ENCODE results near the gene ESPN.
"Not testable (repeated sequence)": the region's sequence is repeated elsewhere in the genome, so short reads cannot be mapped to it uniquely, and the experiment has no call there.

ESPN gene

DNA sequence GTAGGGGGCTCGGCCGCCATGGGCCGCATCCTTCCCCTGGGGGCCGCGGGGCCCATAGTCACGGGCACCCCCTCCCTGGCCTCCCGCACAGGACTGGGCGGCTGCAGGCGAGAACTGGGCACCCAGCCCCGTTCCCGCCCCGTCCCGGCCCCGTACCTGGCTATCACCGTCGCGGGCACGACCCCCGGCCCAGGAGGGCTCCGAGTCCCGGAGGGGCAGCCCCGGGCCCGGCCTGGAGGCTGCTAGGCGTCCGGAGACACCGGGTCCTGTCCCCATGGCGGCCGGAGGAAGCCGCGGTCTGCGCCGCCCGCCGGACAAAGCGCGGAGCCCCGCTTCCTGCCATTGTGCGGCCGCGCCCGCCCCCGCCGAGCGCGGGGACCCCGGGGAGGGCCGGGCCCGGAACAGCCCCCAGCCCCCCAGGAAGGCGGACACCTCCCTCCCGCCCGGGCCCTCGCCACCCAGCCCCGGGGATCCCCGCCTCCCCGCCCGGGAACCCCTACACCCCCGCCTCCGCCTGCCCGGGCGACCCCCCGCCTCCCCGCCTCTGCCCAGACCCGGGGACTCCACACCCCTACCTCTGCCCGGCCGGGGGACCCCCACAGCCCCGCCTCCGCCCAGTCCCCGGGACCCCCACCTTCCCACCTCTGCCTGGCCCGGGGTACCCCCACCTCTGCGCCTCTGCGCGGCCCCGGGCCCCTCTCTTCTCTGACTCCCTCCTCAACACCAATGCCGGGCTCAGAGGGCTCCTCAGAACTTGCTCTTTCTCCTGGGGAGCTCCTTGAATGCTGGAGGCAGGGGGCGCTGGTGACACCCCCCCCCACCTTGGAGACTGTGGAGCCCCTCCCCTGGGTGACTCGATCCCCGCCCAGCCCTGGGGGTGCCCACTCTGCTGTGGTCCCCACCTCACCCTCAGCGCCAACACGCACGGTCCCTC, 60.9 kb downstream of the ESPN start:
- DNase-seq = no peak

DNA sequence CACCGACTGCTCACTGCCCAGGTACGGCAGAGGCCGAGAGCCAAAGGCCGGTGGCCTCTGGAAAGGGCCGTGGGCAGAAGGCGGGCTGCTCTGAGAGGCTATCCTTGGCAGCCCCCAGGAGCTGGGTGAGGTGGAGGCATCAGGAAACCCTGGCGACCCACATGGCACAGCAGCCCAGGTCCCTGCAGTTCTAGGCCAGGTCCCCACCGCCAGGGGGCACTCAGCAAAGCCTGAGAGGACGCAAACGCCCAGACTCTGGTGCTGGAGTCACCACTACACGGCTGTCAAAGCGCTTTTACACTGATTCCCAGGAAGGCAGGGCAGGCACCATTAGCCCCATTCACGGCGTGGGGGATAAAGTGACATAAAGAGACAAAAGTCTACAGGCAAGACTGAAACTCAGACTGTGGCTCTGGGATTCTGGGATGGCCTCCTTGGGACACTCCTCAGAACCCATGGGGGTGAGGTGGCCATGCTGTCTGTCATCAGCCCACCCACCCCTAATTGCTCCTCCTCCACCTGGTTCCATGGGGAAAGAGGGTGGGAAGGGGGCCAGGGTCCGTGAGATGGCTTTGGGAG, 61.9 kb downstream of the ESPN start:
- peak; percentile 89 for DNase-seq

DNA sequence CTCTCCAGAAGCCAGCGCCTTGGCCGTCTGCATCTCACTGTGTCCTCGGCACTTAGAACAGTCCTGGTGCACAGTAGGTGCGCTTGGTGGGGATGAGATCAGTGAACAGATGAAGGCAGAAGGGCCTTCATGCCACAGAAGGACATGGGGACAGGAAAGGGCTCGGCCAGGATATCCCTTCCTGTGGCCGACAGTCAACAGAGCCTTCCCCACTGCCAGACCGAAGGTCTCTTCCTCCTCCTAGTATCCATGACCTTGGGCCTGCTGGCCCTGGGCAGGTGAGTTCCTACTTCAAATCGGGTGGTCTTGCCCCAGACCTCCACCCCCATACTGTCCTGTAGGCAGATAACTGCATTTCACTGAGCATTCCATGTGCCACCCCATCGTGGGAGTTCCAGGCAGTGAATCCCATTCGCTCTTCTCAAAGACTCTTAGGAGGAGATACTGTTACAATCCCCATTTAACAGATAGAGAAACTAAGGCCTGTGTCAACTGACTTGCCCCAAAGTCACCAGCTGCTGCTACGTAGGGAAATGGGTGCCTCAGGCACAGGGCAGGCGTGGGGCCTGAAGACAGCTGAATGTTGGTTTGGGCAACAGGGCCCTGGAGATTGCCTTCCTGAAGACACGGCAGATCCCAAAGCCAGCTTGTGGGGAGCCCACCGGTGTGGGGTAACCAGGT, 63.4 kb downstream of the ESPN start:
- no peak for DNase-seq

DNA sequence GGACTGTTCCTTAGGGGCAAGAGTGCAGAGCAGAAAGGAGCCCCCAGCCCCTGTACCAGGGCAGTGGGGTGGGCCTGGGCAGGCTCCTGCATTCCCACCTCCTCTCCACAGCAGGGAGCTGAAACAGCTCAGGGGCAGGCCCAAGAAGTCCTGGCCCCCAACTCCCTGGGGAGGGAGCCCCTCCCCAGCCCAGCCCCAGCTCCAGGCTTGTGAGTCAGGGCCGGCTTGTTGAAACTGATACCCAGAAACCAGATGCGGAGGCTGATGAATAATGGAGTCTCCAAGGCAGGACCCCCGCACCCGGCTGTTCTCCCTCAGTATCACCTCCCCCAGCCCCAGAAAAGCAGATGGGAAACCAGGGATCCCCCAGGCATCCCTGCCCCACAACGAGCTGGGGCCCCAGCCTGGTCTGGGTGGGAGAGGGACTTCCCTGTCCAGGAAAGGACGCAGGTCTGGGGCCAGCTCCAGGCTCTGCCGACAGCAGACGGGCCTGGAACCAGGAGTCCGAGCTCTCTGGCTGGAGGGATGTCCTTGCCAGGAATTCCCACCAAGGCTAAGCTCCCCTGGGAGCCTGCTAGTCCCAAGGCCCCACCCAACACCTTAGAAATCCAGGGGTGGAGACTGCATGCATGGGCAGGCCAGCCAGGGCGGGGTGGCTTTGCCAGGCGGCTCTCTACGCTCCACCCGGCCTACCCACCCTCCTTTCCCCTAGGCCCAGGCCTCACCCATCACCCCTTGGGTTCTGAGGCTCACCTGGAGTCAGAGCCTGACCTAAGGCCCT, 64.2 kb downstream of the ESPN start:
- no peak for DNase-seq

DNA sequence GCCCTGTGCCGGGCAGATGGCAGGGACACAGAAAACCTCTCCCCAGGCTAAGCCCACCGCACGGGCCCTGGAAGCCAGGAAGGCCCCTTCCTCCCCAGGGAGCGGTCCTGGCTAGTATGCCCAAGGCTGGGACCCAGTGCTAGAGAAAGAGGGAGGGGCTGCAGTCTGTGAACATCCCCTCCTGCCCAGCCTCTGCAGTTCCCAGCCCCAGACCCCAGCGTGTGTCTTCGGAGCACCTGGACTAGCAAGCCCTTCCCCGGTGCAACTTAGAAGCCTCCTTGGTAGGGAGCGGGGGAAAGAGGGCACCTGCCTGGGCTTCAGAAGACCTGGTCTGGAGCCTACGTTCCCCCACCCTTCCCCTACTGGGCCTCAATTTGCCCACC, 64.8 kb downstream of the ESPN start:
- DNase-seq = no peak

DNA sequence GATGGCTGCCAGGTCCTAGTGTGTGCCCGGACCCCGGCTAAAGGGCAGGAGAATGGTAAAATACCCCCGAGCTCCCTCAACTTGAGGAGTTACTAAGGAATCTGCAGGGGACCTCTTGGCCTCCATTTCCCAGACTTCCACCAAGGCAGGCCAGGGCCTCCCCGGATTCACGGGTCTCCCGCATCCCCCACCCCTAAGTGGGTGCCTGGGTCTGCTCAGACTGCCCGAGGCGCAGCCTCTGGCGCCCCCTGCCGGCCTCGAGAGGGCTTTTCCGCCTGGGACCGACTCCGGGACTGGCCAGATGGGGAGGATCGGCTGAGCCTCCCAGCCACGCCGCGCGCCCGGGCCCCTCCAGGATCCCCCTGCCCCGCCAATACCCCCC, 65.2 kb downstream of the ESPN start:
- peak; percentile 82 for DNase-seq

DNA sequence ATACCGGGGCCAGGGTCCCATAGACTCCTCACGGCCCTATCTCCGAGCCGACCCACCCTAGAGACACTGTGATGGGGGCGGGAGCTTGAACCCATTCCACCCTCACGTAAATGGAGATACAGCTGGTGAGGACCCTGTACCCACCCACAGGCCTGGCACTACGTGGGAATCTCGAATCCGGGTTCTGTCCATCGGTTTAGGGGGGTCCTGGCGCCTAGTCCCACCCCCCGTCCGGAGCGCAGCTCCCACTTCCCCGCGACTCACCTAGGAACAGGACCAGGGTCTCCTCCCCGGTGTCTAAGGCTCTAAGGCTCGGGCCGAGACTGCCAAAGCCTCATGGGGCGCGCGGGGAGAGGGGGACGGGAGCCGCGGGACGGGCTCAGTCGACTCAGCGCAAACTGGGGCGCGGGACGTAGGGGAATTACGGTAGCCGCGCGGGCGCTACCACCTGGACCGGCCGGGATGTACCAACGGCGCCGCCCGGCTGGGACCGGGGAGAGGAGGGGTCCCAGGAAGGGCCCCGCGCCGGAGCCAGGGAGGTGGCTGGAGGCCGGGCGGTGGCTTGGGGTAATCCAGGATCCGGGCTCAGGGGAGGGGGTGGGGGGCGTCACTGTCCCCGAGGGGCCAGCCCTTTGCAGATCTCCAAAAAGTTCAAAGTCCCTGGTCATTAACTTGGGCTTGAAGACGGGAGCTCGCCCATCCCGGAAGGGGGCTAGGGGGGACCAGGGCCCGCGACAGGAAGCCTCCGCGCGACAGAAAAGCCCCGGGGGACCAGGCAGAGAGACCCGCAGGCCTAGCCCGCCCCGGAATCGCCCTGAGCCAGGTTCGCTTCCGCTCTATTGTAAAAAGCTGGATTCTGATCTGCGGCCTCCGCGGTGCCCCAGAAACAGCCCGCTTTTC, 65.9 kb downstream of the ESPN start:
- peak; percentile 64 for DNase-seq

DNA sequence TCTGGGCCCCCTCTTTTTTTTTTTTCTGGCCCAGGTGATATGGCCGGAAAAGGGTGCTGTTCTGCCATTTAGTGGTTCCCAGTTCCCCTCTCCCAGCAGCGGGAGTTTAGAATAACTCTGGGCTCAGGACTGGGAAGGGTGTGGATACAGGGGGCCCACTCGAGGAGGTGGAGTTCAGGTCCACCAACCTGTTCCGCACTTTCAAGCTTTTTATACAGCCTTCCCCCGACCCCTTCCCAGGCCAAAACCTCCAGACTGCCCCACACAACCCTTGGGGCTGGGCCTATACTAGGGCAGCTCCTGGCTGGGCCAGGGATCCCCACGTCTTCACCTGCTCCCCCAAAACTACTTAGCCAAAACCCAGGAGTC, 66.5 kb downstream of the ESPN start:
- no peak for DNase-seq

DNA sequence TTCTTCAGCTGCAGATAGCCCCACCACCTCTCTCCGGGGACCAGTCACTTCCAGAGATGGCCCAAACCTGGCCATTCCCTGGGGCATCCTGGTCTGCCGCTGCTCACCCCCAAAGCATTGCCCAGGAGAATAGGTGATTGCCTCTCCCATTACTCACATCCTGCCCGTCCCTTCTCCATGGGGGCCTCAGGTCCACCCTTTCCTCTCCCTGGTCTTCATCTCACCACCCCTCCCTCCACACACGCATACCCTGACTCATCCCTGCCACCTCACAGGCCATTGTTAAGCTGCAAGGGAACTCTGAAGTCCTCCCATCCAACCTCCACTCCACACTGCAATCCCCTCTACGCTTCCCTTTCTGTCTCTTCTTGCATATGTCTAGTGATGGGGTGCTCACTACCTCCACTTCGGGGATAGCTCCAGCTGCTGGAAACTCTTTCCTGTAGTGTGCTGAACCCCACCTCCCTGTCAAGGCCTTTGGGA, 66.9 kb downstream of the ESPN start, which contains the start of gene PLEKHG5:
PLEKHG5 (minus strand) TSS at position 188 of the 483 bp plus-strand sequence. CDS start 14,096 bp downstream, outside the sequence.
- no peak for DNase-seq

DNA sequence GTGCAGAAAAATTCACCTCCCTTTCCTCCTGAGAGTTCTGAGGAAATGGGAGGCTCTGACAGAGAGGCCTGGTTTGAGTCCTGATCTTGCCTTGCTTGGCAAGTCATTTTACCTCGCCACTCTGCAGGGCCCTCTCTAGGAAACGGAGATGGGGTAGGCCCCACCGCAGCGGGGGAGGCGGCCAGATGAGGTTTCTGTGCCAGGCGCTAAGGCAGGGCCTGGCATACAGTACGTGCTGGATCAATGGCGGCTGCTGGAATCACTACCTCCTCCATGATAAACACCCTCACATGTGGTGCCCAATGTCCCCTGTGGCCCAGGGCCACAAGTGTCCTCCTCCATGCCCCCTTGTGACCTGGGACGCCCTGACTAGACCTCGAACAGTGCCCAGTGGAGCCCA, 67.4 kb downstream of the ESPN start:
- DNase-seq = no peak

DNA sequence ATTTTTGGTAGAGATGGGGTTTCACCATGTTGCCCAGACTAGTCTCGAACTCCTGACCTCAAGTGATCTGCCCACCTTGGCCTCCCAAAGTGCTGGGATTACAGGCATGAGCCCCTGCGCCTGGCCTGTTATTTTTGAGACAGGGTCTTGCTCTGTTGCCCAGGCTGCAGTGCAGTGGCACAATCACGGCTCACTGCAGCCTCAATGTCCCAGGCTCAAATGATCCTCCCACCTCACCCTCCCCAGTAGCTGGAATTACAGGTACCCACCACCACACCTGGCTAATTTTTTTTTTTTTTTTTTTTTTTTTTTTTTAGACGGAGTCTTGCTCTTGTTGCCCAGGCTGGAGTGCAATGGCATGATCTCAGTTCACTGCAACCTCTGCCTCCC, 69.3 kb downstream of the ESPN start:
- not testable (repeated sequence) for DNase-seq

DNA sequence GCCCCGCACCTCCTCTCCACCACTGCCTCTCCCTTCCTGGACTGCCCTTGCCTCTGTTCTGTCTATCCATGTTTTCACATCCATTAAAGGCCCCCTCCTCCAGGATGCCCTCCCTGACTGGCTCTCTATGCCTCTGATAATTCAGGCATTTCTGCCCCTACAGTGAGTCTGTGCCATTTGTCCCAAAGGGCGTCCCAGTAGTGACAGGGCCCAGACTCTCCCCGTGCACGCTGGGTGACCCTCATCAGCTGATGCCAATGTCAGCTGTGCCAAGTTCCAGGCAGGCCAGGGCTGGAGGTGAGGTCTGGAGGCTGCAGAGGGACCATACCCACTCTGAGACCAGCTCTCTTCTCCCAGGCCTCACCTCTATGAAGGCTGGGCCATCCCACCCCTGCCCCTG, 70.1 kb downstream of the ESPN start:
- no peak for DNase-seq

DNA sequence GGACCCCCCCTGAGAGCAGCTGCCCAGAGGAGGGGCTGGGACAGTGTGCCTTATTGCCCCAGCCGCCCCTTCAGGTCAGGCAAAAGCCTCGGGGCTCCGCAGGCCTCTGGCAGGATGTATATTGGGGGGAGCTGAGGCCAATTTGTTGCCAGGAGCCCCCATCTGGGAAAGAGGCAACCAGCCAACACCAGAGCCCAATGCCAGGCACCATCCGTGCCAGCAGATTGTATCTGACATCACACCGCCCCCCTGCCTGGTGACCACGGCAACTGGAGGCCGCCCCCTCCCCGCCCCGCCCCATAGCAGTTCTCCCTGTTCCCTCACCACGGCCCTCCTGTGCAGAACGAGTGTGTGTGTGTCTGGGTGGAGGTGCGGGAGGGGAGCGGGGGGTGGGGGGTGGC, 70.5 kb downstream of the ESPN start:
- no peak for DNase-seq

DNA sequence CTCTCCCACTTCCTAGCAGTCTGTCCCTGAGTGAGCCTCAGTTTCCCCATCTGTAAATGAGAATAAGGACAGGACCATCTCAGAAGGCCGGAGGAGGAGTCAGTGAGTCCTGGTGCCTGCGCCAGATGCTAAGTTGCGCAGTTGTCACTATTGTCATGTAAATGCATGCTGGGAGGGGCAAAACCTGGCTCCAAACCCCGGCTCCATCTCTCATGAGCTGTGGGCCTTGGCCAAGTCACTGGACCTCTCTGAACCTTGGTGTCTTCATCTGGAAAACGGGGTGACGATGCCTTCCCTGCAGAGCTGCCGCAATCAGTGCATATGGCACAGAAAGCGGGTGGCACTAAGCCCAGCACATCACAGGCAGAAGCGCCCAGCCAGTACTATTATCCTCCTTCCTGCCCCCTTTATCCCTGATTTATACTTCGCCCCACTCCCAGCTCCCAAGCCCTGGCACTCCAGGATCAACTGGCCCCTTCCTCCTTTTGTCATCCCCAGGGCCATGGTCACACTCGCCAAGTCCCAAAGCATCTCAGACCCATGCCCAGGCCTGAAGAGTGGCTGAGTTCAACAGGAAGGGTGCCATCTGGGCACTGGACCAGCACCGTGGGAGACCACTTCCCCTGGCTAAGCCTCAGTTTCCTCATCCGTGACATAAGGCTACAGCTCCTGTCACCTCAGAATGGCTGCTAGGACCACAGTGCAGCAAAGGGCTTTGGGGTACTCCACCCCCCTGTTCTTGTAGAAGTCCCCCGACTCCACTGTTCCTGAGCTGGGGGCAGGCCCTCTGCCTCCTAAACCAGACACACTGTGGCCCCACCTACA, 71.2 kb downstream of the ESPN start:
- DNase-seq = no peak

DNA sequence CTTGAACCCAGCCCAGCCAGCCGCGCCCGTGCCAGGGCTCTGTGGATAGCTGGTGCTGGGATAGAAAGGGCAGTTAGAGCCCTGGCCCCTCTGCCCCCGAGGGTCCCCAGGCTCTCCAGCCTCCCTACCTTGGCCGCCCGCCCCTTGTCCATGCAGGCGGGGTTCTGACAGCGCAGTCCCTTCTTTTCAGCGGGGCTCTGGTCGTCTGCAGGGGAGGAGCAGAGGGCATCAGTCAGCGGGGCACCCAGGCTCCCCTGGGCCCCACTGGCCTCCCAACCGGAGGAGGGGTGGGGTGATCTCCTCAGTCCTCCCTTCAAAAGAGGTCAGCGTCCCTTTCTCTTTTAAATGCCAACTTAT, 71.8 kb downstream of the ESPN start:
- DNase-seq = no peak

DNA sequence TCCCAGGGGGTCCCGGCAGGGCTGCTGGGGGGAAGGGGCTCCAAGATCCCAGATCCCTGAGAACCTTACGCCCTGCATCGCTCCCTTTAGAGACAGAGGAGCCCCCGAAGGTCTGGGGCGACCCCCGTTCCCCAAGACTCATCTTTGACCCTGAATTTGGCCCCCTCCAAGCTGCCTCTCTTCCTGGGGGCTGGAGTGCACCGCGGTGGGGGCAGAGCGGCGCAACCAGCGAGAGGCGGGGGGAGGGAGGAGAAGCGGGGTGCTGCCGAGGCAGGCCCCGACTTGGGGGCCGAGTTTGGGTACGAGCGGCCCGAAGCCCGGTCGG, 72.3 kb downstream of the ESPN start:
- DNase-seq = no peak

DNA sequence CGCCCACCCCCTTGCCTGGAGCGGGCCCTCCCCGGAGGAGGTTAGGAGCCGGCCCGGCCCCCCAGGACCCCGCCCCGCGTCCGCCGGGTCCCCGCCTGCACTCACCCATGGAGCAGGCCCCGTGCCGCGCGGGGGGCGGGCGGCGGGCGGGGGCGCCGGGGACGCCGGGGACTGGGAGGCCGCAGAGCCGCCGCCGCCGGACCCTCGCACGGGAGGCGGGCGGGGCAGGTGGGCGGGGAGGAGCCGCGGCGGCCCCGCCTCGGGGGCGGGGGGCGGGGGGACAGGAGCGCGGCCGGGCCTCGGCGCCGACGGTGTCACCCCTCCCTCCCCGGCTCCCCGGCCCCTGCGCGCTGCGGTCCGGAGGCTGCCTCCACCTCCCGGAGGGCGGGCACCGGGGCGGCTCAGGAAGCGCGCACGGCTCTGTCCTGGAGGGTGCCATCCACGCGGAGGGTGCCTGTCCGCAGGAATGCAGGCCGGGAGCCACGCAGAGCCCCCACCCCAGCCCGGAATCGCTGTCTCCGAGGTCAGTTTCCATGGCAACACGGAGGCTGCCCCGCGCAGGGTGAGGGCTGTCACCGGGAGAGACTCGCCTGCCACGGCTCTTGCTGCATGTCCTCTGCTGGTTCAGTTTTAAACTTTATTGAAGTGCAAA, 72.8 kb downstream of the ESPN start:
- DNase-seq = peak; percentile 57

DNA sequence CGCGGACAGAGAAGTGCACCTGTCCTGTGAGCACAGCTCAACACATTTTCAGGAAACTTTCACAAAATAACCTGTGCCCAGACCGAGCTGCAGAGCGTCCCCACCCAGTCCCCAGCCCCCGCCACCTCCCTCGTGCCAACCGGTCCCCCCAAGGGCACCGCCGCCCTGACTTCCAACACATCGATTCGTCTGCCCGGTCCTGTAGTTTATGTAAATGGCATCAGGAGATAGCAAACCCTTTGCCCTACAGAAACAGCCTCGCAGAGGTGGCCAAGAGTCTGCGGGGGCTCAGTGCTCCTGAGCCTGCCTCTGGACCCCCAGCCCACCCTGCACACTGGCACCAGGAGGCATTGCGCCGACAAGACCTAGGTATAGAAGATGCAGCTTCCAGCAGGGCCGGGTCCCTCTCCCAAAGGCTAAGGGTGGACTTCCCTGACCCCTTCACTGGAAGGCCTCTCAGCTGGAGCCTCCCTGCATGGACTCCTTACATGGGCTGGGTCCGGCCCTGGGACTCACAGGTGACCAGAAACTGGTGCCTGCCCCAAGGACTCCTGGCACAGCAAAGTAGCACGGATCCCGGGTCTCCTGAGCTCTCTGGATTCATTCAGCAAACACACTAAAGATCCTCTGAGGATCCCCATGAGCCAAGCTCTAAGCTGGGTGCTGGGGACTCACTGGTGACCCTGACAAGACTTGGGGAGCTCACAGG, 73.4 kb downstream of the ESPN start:
- DNase-seq = no peak

DNA sequence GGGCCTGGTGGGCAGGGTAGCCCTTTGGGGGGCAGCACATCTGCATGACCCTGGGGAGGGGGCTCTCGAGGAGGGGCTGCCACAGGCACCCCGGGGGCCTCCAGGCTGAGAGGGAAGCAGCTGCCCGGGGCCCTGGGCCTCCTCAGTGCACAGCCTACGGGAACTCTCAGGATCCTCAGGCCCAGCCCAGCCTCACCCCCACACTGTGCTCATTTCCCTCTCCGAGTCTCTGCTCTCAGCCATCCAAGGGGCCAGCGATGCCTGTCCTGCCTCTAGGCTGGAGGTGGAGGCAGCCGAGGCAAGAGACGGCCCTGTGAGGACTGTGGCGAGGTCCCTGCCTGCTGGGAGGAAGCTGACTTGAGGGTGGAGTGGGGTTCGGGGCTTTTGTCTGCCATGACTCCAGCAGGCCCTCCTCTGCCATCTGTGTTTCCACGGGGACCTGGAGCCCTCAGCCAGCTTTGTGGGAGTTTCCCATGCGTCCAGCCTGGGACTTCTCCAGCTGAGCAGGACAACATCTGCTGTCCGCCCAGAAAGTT, 74.1 kb downstream of the ESPN start:
- DNase-seq = no peak

DNA sequence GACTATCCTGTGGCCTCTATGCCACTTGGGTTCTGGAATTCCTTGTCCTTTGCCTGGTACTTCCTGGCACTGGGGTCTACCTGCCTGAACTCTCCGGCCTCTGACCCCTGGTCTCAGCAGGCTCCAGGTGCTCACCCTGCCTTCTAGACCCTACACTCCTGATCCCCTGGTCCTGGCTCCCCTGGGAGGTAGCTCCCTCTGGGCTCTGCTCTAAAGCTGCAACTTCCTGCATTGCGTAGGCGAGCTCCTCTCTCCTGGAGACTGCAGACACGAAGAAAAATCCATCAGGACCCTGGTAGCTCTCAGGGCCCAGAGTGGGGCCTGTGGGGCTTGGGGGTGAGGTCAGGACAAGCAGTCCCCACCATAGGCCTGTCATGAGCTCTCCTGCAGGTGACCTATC, 74.7 kb downstream of the ESPN start:
- no peak for DNase-seq
